DMS153 treated with DMSO at 0.1 percent for 48 hours (cell line): ENCODE results near the gene MSI1.

Experiments
- DNase-seq: peaks from one replicate; lab custom pipeline; 2025; ENCODE audit not compliant: unreplicated experiment; lab: John Stamatoyannopoulos, UW

Gene MSI1

DNA sequence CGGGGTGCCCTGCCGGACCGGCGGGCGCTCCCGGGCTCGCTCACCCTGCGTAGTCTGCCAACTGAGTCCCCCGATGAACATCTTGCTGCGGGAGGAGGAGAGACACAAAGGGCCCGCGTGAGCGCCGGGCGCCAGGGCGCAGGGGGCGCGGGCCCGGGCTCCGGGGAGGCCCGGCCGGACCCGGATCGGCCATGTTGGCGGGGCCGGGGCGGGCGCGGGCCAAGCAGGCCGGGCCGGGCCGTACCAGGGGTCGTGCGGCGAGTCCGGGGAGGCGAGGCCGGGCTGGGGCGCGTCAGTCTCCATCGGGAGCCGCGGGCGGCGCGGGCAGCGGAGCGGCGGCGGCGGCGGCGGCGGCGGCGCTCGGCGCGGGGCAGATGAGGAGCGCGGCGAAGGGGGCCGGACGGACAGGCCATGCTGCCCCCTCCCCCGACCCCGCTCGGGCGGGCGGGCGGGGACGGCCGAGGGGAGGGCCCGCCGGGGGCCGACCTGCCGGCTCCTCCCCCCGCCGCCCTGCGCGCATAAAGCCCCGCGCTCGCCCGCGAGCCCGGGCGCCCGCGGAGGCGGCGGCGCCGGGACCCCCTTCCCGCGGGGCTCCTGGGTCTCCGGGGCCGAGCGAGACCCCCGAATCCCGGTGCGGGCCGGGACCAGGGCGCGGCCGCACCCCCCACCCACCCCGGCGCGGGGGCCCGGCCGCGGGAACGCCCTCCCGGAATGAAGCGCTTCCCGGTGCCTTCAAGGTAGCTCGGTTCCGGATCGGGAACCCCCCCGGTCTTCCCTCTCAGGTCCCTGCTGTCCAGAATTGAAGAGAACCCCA lies at the start of gene MSI1:
TSS of gene MSI1 (minus strand) at position 376 of the 814 bp plus-strand sequence. CDS start at position 303, 73 bp downstream.
- DNase-seq, result no peak

DNA sequence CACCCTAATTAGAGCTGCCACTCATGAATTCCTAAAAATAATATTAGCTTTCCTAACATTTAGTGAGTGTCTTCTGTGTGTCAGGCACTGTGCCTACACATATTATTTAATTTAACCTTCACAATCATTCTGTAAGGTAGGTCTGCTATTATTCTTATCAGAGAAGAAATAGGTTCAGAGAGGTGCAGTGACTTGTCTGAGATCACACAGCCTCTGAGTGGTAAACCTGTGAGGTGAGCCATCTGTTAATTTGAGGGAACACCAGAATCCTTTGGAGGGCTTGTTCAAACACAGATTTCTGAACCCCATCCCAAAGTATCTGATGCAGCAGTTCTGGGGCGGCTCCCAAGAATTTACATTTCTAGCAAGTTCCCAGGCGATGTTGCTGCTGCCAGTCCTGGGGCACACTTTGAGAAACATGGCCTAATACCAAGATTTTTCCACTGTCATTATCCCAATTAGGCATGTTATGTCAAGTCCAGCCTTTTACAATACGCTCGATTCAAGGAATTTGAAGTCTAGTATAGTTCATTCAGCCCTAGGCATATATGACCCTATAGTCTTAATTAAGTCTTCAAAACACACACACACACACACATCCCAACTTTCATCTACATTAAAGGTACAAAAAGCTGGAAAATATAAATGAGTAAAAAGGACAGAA lies 49.1 kb upstream of the MSI1 start:
- DNase-seq, result no peak

DNA sequence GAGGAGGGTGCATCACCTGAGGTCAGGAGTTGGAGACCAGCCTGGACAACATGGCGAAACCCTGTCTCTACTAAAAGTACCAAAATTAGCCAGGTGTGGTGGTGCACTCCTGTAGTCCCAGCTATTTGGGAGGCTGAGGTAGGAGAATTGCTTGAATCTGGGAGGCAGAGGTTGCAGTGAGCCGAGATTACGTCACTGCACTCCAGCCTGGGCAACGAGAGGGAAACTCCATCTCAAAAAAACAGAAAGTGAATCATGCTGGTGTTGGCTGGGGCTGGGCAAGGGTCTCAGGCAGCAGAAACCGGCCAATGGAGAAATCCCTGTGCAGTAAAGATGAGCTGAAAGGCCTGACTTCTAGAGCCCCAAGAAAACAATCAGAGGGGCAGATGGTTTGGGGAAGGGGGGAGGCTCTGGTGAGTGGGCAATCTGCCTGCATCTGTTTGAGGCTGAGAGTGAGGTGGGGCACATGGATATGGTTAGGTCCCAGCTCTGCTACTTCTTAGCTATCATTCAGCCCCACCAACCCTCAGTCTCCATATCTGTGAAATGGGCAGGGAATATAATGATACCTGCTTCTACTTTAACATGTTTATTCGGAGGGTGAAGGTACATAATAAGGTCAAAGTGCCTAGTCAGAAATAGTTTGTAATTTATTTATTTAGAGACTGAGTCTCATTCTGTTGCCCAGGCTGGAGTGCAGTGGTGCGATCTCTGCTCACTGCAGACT lies 47.7 kb upstream of the MSI1 start:
- no peak for DNase-seq

DNA sequence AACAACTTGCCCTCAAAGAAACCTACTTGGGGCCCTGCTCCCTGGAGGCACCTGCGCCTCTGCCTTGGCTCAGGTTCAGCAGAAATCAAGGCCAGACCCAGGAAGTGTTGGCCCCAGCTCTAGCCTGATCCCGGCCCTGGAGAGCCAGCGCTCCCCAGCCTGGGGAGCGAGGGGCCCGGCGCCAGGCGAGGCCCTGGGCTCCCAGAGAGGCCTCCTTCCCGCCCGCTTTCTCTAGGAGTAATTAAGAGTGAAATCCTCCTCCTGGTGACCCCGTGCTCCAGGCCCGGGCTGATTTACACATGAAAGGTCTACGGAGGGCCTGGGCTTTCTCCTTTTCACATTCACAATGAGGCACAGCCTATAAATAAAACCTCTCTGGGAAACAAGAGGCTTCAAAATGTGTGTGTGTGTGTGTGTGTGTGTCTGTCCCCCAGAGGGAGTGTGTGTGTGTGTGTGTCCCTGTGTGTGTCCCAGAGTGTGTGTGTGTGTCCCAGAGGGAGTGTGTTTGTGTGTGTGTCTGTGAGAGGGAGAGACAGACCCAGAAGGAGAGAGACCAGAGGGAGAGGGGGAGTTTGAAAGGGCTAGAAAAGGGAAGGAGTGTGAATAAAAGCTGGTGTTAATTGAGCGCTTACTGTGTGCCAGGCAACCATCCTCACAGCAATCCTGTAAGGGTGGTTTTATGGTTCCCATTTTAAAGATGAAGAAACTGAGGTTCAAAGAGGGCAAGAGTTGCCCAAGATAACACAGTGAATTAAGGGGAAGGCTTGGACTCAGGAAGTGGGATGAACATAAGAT lies 45.1 kb upstream of the MSI1 start:
- DNase-seq, result no peak

DNA sequence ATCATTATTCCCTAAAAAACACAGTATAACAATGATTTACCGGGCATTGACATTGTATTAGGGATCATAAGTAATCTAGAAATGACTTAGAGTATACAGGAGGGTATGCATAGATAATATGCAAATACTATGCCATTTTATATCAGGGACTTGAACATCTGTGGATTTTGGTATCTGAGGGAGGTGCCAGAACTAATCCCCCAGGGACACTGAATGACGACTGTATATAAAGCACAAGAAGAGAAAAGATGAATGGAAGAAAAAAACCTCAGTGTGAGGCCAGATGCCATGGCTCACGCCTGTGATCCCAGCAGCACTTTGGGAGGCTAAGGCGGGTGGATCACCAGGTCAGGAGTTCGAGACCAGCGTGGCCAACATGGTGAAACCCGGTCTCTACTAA lies 43.5 kb upstream of the MSI1 start:
- no peak for DNase-seq

DNA sequence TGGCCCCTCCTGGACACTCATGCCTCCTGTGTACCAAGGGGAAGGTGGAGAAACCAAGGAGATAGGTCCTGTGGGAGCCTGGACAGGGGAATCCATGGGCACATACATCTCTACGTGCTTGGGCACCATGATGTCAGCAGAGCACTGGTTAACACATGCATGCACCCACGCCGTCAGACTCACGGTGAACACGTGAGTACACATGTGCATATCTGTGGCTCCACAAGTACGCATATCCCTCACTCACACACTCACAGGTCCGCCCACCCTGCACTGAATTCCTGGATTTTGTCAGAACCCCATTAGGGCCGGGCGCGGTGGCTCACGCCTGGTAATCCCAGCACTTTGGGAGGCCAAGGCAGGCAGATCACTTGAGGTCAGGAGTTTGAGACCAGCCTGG lies 39.8 kb upstream of the MSI1 start:
- DNase-seq, result no peak

DNA sequence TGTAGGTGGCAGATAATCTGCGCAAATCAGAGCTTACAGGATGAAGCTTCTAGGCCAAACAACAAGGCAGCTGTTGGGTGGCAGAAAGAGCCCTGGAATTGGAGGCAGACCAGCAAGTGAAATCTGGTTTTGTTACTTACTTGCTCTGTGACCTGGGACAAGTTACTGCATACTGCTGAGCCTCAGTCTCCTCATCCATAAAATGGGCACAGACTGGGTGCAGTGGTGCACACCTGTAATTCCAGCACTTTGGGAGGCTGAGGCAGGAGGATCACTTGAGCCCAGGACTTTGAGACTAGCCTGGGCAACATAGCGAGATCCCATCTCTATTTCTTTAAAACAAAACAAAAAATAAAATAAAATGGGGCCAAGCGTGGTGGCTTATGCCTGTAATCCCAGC lies 37.6 kb upstream of the MSI1 start:
- no peak for DNase-seq

DNA sequence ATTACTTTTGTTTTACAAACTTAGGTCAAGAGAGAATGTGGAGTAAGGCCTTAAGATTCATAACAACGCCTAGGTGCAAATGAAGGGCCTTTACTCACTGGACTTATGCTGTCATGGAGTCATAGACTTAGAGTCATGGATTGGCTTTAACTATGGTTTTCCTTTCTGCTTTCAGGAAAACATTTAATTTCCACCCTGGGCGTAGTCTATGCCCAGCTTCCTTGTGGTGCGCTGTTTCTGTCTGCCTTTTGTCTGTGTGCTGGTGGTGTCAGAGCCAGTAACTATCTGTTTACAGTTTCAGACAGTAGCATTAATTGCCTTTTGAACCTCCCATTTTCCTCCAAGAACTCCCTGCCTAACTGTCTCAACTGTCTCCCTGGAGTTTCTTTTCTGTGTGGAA lies 37.1 kb upstream of the MSI1 start:
- DNase-seq, result no peak

DNA sequence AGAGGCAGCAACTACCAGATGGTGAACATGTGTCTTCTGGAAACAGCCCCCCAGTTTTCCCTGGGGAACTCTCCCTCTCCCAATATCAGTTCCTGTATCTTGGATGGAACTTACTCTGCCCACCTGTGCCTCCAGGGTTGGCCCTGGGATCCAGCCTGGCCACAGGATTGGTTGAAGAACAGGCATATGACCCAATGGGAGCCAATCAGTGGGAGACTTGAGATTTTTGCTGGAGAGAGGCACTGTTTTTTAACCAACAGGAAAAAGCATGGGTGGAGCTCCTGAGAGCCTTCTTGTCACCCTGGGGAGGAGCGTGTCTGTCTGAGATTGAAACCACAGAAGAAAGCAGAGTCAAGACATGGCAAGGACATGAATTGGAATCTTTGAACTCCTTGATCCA lies 35.3 kb upstream of the MSI1 start:
- no peak for DNase-seq

DNA sequence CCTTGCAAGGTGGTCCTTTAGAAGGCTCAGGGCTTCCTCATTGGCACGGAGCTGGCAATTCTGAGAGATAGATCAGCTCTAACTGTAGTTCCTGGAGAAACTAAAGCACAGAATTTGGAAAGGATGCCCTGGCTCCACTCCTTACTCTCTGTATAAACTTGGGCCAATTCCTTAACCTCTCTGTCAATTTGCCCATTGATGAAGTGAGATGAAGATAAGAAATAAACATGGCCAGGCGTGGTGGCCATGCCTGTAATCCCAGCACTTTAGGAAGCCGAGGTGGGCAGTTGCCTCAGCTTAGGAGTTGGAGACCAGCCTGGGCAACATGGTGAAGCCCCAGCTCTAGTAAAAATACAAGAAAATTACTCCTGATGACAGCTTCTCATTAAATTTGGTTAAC lies 34.9 kb upstream of the MSI1 start:
- DNase-seq, result no peak

DNA sequence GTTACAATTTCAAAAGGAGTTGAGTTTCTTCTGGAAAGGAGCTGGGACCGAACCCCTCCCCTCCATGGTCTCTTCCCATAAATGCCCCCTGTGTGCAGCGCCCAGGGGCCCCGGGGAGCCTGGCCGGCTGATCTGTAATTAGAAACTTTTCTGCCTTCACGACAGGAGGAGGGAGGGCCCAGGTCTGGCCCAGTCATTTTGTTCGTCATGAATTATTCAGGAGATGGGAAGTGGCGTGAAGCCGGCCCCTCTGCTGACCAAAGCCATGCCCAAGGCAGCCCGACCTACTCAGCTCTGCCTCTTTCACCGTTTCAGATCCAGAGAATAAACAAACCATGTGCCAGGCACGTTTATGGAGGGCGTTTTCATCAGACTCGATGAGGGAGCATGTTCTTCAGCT lies 33.3 kb upstream of the MSI1 start:
- DNase-seq, result no peak

DNA sequence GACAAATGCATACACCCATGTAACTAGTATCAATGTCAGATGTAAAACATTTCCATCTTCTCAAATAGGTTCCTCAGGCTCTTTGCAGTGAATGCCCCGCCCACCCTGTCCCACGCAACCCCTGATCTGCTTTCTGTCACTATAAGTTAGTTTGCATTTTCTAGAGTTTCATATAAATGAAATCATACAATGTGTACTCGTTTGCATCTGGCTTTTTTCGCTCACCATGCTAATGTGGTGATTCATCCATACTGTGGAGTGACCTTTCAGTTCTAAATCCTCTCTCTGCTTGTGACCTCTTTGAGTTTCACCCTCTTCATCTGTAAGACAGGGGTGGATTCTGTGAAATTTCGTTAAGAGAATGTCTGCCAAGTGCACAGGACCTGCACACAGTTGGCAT lies 30.6 kb upstream of the MSI1 start:
- DNase-seq, result no peak

DNA sequence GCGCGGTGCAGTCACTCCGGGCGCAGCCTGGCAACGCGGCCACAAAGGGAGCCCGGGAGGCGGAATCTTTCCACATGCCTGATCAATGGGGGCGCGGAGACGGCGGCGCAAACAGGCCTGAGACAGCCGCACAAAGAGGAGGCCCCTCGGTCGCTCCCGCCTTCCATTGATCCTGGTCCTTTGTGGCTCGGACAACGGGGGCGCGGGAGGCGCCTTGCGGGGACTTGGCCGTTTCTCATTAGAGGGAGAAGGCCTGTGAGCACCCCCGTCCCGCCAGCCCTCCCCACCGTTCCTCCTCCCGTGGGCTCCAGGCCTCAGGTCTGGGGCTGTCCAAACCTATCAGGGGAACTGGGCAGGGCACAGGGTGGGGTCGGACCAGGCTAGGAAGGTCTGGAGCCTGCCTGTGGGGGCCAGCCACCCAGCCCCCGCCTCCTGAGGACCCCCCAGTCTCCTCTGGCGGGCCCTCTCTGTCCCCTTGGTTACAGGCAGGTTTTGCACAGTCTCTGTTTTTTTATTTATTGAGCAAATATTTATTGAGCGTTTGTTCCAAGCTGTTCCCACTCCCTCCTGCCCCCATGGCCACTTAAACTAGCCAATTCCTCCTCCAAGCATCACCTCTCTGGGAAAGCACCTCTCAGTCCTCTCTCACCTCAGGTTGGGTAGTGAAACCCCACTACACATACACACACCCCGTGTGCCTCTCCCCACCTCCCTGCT lies 29.0 kb upstream of the MSI1 start:
- no peak for DNase-seq

DNA sequence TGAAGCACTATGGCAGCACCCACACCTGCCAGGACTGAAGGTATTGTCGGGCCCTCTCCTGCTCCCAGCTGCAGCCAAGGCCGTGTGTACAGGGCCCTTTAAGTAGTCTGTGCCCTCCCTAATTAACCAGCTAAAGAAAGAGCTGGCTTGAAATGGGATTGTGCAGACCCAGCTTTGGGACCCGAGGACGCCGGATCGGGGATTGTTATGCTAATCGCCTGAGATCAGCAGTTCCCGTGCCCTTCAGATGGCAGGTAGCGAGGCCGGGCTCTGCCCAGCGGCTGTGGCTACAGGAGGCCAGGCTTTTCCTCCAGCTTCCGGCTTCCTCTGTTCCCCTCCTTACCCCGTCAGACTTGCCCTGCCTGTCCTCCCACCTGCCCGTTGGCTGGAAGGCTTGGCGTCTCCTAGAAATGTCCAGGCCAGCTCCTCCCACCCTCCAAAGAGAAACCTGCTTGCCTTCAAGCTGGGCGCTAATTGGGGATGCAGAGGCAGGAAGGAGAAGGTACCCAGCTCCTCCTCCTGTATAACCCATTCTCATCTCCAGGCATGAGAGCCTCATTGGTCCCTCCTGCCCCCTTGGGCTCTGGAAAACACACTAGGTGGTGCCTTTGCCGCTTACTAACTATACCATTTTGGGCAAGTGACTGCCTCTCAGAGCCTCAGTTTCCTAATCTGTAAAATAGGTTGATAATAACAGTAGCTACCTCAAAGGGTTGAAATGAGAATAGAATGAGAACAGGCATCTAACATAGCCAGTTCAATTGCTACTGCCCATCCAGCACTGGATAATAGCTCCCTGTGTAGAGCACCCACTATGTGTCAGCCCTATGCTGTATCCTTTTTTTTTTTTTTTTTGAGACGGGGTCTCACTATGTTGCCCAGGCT lies 25.8 kb upstream of the MSI1 start:
- DNase-seq, result peak; percentile 82

DNA sequence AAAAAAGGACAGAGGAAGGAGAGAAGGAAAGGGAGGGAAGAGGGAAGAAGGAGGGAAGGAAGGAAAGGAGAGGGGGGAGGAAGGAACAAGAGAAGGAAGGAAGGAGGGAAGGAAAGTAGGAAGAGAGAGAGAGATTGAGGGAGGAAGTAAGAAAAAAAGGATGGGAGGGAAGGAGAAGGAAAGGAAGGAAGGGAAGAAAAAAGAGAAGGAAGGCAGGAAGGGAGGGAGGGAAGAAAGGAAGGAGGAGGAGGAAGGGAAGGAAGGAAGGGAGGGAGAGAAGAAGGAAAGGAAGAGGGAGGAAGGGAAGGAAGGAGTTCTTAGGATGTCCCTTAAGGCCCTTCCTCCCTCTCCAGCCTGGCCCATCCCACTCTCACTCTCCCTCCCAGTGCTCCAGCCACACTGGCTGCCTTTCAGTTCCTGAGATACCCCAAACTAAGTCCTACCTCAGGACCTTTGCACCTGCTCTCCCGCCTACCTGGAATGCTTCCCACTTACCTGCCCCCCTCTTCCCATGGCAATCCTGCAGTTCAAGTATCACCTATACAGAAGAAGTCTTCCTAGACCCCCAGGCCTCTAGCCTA lies 21.7 kb upstream of the MSI1 start:
- no peak for DNase-seq

DNA sequence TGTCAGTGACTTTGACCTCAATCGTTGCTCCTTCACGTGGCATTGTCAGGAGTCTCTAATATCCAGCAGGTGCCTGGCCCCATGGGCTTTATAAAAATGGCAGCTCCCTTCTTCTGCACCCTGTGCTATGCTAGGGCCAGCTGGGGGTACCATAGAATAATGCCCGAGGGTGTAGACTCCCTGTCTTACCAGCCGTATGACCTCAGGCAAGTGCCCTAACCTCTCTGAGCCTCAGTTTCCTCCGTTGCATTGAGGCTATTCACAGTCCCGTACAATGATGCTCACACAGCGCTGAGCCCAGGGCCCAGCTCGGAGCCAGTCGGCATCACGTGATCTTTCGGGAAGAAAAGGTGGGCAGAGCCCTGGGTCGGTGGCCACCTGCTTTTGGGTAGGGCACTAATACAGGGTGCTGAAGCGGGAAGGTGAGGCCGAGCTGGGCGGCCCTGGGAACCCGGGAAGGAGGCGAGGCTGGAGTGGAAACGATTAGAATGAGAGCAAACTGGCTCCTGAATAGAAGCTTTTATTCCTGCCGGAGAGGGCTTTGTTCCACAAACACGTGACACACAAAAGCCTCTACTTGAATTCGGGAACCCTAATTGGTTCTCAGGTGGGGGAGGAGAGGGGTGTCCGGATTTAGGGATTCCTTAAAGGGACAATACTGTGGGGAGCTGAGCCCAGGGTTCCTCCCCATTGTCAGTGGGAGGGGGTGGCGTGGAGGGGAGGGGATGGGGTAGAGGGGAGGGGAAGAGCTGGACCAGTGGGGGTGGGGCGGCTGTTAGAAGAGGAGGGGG lies 19.9 kb upstream of the MSI1 start:
- peak; percentile 87 for DNase-seq

DNA sequence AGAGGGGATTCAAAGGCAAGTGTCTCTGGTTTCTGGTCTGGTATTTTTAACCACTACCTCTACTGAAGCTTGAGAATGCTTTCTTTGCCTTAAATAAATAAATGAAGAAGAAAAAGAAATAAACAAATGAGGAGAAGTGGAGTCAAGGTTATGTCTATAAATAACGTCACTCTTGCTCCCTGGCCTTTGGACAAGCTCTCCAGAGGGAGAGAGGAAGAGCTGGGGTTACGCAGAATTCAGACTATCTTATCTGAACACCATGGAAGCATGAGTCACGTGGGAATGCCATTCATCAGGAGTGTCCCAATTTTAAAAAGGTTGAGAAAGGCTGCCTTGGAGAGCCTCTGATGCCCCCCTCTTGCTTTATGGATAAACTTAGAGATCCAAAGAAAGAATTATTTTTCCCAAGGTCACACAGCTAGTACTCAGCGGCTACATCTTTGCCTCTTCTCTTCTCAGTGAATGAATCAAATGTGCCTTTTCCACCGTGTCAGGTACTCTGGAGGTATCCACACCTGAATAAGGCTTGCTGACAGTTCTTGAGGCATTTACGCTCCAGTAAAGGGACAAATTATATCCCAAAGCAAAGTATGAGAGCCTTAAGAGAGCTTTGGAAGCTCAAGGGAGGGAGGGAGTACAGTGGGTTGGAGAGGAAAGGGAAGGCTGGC lies 12.9 kb upstream of the MSI1 start:
- DNase-seq, result no peak

DNA sequence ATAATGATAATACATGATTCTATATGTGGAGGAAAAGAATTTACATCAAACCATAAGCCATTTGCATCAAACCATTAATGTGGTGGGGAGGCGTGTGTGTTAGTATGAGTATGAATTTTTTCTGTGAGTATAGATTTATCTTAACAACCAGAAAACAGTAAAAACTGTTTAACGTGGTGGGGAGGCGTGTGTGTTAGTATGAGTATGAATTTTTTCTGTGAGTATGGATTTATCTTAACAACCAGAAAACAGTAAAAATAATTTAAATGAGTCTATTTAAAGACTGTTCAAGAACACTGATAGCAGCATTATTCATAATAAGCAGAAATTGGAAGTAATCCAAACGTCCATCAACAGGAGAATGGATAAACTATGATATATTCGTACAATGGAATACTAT lies 9.1 kb upstream of the MSI1 start:
- DNase-seq, result no peak
